HL-60 (cell line): ENCODE measurements around the gene ABHD18.
"Not testable (repeated sequence)": the region's sequence is repeated elsewhere in the genome, so short reads cannot be mapped to it uniquely, and the experiment has no call there.

Source experiments
- CTCF ChIP-seq: IDR thresholded peaks from one replicate; pipeline ENCODE4 v1.5.1; 2011; ENCODE audit warnings: low read length, control low read depth, inconsistent platforms; ENCODE audit not compliant: insufficient read depth
- POLR2AphosphoS5 ChIP-seq: IDR thresholded peaks from 2 replicates; pipeline ENCODE4 v1.6.1; 2012; ENCODE audit warnings: low read depth
- REST ChIP-seq: IDR thresholded peaks from 2 replicates; pipeline ENCODE4 v1.6.1; 2012; ENCODE audit warnings: low read depth; ENCODE audit not compliant: insufficient replicate concordance
- SPI1 ChIP-seq: IDR thresholded peaks from 2 replicates; pipeline ENCODE4 v1.6.1; 2012; ENCODE audit warnings: low read depth, mild to moderate bottlenecking, borderline replicate concordance

- TF ChIP-seq CTCF, POLR2AphosphoS5, REST, SPI1: not testable (repeated sequence)
Measured at GRCh38 chr4:127964426-127965061, 662 bp upstream of the ABHD18 start.
